ENCODE measurements around the gene YPEL5. TPM values are rescaled to one million over a fixed set of nuclear protein-coding genes. Genes with fewer than 3 reads are reported as not detected.

The YPEL5 gene
- polyA plus RNA-seq, 3 donors, result 231 to 254 (median 235) TPM

DNA sequence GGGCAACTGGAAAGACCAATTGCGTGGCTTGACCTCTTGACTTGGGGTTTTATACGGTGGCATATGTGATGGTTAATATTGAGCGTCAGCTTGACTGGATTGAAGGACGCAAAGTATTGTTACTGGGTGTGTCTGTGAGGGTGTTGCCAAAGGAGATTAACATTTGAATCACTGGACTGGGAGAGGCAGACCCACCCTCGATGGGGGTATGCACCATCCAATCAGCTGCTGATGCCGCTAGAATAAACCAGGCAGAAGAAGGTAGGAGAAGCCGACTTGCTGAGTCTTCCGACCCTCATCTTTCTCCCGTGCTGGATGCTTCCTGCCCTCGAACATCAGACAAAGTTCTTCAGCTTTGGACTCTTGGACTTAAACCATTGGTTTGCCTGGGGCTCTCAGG, 34.2 kb upstream of the YPEL5 start:
- intact Hi-C loops (cut with micrococcal nuclease), result no loop called here
- Histone ChIP-seq H3K27me3 (ENCODE audit: control insufficient read depth in 2 of 2, insufficient read depth in 2 of 2, low read length in 2 of 2) (no peaks in the 10 kb centered on the region), H3K4me3 (replicated peaks in 1 of 3; ENCODE audit: low read depth in 2 of 3, low read length in 3 of 3) (no peak overlapping the region), H3K4me2 (replicated peaks; ENCODE audit: extremely low read depth, low read length, poor library complexity, severe bottlenecking) (no peak overlapping the region), H3K27ac (ENCODE audit: low read depth in 1 of 2, low read length in 2 of 2) (no peak overlapping the region), H2AFZ (ENCODE audit: insufficient read depth, low read depth, low read length, poor library complexity, severe bottlenecking) (no peak overlapping the region), H3K4me1 (ENCODE audit: control insufficient read depth in 1 of 2, insufficient read depth in 2 of 2, low read length in 2 of 2) (peaks cover 3 to 5% of the 10 kb centered on the region in 2 donors), H3K9me3 (replicated peaks in 1 of 2; ENCODE audit: control insufficient read depth in 1 of 2, insufficient read depth in 1 of 2, low read length in 2 of 2) (no peaks in the 10 kb centered on the region), H3K9ac (ENCODE audit: insufficient read depth, low read length, poor library complexity, severe bottlenecking) (no peak overlapping the region), H3K79me2 (ENCODE audit: insufficient read depth, low read length) (no peaks in the 10 kb centered on the region), H4K20me1 (ENCODE audit: insufficient read depth, low read length) (no peaks in the 10 kb centered on the region), H3K36me3 (replicated peaks in 1 of 2; ENCODE audit: control insufficient read depth in 1 of 2, insufficient read depth in 2 of 2, low read length in 2 of 2) (no peaks in the 10 kb centered on the region)
- no peak overlapping the region for H3K4me3 Mint-ChIP-seq
- no peak overlapping the region for H3K27ac Mint-ChIP-seq
- TF ChIP-seq, protein P1, sequence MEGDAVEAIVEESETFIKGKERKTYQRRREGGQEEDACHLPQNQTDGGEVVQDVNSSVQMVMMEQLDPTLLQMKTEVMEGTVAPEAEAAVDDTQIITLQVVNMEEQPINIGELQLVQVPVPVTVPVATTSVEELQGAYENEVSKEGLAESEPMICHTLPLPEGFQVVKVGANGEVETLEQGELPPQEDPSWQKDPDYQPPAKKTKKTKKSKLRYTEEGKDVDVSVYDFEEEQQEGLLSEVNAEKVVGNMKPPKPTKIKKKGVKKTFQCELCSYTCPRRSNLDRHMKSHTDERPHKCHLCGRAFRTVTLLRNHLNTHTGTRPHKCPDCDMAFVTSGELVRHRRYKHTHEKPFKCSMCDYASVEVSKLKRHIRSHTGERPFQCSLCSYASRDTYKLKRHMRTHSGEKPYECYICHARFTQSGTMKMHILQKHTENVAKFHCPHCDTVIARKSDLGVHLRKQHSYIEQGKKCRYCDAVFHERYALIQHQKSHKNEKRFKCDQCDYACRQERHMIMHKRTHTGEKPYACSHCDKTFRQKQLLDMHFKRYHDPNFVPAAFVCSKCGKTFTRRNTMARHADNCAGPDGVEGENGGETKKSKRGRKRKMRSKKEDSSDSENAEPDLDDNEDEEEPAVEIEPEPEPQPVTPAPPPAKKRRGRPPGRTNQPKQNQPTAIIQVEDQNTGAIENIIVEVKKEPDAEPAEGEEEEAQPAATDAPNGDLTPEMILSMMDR (IDR thresholded peaks at IDR 0.05), result no peak
- H3K9me3 Mint-ChIP-seq, result no peaks in the 10 kb centered on the region
- H3K4me1 Mint-ChIP-seq, result peaks cover 18% of the 10 kb centered on the region
- DNase-seq, result no peak
- WGBS (ENCODE audit: insufficient coverage), result 97% methylated on average over 9 of the region's 10 CpGs
- H3K36me3 Mint-ChIP-seq, result no peaks in the 10 kb centered on the region
- H3K27me3 Mint-ChIP-seq (ENCODE audit: low read depth in 3 of 3), result peaks cover 1 to 12% (median 7%) of the 10 kb centered on the region in 3 donors

DNA sequence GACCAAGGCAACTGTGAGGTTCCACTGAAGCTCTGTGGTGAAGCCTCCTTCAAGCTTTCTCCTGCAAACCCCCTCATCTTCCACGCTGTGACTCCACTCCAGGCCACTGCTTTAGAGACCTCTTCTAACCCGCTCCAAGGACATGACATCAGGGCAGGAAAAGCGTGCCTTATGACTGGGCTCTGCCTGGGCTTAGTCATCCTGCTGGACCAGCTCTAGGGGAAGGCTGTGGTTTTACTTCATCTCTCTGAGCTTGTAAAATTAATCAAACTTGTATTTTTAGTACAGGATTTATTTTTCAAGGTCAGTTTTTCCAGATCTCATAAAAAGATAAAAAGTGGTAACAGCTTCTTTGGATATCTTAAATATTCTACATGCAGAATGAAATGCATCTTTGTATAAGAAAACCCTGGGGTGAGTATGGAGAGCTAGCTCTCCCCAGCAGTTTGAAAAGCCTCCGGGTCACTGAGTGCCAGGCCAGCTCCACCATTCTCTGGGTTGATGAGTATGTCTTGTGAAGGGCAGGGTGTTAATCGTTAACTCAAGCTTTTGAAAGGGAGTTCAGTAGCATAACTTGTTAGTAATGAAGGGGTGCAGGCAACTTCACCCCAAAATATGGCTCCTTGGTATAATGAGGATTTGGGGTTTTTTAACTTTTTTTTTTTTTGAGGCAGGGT, 33.1 kb upstream of the YPEL5 start:
- no peaks in the 10 kb centered on the region for H3K79me2 ChIP-seq (ENCODE audit: insufficient read depth, low read length)
- H2AFZ ChIP-seq (ENCODE audit: insufficient read depth, low read depth, low read length, poor library complexity, severe bottlenecking), result peak overlapping the region; percentile 41
- 70% methylated on average over 2 of the region's 5 CpGs for WGBS (ENCODE audit: insufficient coverage)
- H3K4me3 Mint-ChIP-seq, result no peak overlapping the region
- no peak overlapping the region for H3K4me2 ChIP-seq (replicated peaks; ENCODE audit: extremely low read depth, low read length, poor library complexity, severe bottlenecking)
- H3K4me3 ChIP-seq (replicated peaks in 1 of 3; ENCODE audit: low read depth in 2 of 3, low read length in 3 of 3), result no peak overlapping the region
- no peaks in the 10 kb centered on the region for H3K27me3 ChIP-seq (ENCODE audit: control insufficient read depth in 2 of 2, insufficient read depth in 2 of 2, low read length in 2 of 2)
- peaks cover 1 to 10% (median 7%) of the 10 kb centered on the region in 3 donors for H3K27me3 Mint-ChIP-seq (ENCODE audit: low read depth in 3 of 3)
- no peaks in the 10 kb centered on the region for H3K9me3 ChIP-seq (replicated peaks in 1 of 2; ENCODE audit: control insufficient read depth in 1 of 2, insufficient read depth in 1 of 2, low read length in 2 of 2)
- H3K9me3 Mint-ChIP-seq, result no peaks in the 10 kb centered on the region
- H4K20me1 ChIP-seq (ENCODE audit: insufficient read depth, low read length), result no peaks in the 10 kb centered on the region
- peak overlapping the region in 2 of 7 donors; percentile 4 to 9 for H3K27ac Mint-ChIP-seq
- H3K4me1 Mint-ChIP-seq, result peaks cover 18% of the 10 kb centered on the region
- H3K36me3 Mint-ChIP-seq, result no peaks in the 10 kb centered on the region
- DNase-seq, result peak in 1 of 3 donors; percentile 19
- H3K4me1 ChIP-seq (ENCODE audit: control insufficient read depth in 1 of 2, insufficient read depth in 2 of 2, low read length in 2 of 2), result peaks cover 3 to 5% of the 10 kb centered on the region in 2 donors
- intact Hi-C loops (cut with micrococcal nuclease), result no loop called here
- TF ChIP-seq, protein P1 (IDR thresholded peaks at IDR 0.05), result no peak
- H3K27ac ChIP-seq (ENCODE audit: low read depth in 1 of 2, low read length in 2 of 2), result no peak overlapping the region
- no peak overlapping the region for H3K9ac ChIP-seq (ENCODE audit: insufficient read depth, low read length, poor library complexity, severe bottlenecking)
- no peaks in the 10 kb centered on the region for H3K36me3 ChIP-seq (replicated peaks in 1 of 2; ENCODE audit: control insufficient read depth in 1 of 2, insufficient read depth in 2 of 2, low read length in 2 of 2)

Measured in CD14-positive monocyte (primary cell).